Spleen (tissue), 7 donors: Measurements from ENCODE around the gene ANKFN1.

Source experiments
- POLR2A ChIP-seq, 3 donors: fragments of 450-650 bp; IDR thresholded peaks; one replicate each; pipeline ENCODE4 v1.5.1; 2017; ENCODE audit warnings: antibody characterized with exemption in 3 of 3, mild to moderate bottlenecking in 1 of 3
- POLR2AphosphoS5 ChIP-seq, 3 donors: sonication (generic); formaldehyde crosslinking; IDR thresholded peaks; one replicate each; pipeline ENCODE4 v1.5.1; 2017; ENCODE audit warnings: antibody characterized with exemption in 3 of 3
- TF ChIP-seq, protein P1 (sequence below), 11 experiments: fragments of 200-600 bp in 7 of 11; fragments of 450-650 bp in 4 of 11; sonication (generic) in 4 of 11; IDR thresholded peaks in 8 of 11; conservative IDR thresholded peaks in 3 of 11; 1 replicate in 7 of 11; 2 replicates in 4 of 11; pipeline versions ENCODE4 v1.4.0 to v1.8.0; 2016 to 2021; ENCODE audit warnings: antibody characterized with exemption in 11 of 11, inconsistent platforms in 4 of 11, mild to moderate bottlenecking in 1 of 11
- donor health status: DM: no; HTN: no; CAD: no; lungs with moderate emphysema.
- donor health status: DM: no; HTN: no; CAD: no.
- donor health status: DM: no; HTN: no; CAD: no.

DNA sequence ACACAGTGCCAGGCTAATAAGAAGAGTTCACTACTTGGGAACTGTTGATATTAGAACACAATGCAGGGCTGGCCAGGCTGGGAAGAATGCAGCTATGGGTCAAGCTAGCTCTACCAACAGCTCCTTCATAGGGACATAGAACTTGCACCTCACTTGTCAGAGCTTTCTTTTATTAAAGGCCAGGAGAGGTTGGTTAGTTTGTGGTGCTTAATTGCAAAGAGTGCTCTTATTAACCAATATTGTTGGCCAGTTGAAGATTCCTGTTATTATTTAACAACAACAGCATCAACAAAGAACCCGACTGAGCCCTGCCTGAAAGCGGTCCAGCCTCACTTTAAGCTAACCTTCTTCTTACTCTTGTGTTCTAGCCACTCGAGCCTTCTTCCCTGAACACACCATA, 43.4 kb upstream of the ANKFN1 start:
- TF ChIP-seq, protein P1, sequence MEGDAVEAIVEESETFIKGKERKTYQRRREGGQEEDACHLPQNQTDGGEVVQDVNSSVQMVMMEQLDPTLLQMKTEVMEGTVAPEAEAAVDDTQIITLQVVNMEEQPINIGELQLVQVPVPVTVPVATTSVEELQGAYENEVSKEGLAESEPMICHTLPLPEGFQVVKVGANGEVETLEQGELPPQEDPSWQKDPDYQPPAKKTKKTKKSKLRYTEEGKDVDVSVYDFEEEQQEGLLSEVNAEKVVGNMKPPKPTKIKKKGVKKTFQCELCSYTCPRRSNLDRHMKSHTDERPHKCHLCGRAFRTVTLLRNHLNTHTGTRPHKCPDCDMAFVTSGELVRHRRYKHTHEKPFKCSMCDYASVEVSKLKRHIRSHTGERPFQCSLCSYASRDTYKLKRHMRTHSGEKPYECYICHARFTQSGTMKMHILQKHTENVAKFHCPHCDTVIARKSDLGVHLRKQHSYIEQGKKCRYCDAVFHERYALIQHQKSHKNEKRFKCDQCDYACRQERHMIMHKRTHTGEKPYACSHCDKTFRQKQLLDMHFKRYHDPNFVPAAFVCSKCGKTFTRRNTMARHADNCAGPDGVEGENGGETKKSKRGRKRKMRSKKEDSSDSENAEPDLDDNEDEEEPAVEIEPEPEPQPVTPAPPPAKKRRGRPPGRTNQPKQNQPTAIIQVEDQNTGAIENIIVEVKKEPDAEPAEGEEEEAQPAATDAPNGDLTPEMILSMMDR (IDR thresholded peaks at IDR 0.05 in 8 of 11, conservative IDR thresholded peaks at IDR 0.05 in 3 of 11) = no peak
- TF ChIP-seq POLR2A (IDR thresholded peaks at IDR 0.05) (no peak), POLR2AphosphoS5 (IDR thresholded peaks at IDR 0.05) (no peak)
